Activated CD8-positive, alpha-beta T cell treated with anti-CD3 and anti-CD28 coated beads for 36 hours (primary cell): ENCODE data around the gene MYO16. TPM values are rescaled to one million over a fixed set of nuclear protein-coding genes. Genes with fewer than 3 reads are reported as not detected.

Source experiments
- ATAC-seq: fragments of 200-7000 bp; cut with Tn5 transposase; one replicate; pipeline ENCODE4 v1.10.0; 2021; ENCODE audit warnings: mild to moderate bottlenecking, moderate library complexity
- CTCF ChIA-PET: fragments of 350-600 bp; sonication (Branson Sonifier 250); formaldehyde crosslinking; loops from one replicate; lab custom pipeline; 2021; ENCODE audit warnings: antibody characterized with exemption; lab: Charles Lee
- POLR2A ChIA-PET: fragments of 350-600 bp; sonication (Branson Sonifier 250); formaldehyde crosslinking; loops from one replicate; lab custom pipeline; 2021; ENCODE audit warnings: antibody characterized with exemption; lab: Charles Lee
- DNase-seq: peaks from one replicate; pipeline ENCODE4 v3.0.0-alpha.2; 2020
- H3K27ac Mint-ChIP-seq: one replicate; pipeline ENCODE4 v1.8.0; 2021; ENCODE audit warnings: mild to moderate bottlenecking, mixed read lengths
- H3K27me3 Mint-ChIP-seq: one replicate; pipeline ENCODE4 v1.8.0; 2021; ENCODE audit warnings: mixed read lengths
- H3K36me3 Mint-ChIP-seq: one replicate; pipeline ENCODE4 v1.8.0; 2021; ENCODE audit warnings: low read depth, mixed read lengths
- H3K4me1 Mint-ChIP-seq: one replicate; pipeline ENCODE4 v1.8.0; 2021; ENCODE audit warnings: low read depth, mixed read lengths
- H3K4me3 Mint-ChIP-seq: one replicate; pipeline ENCODE4 v1.8.0; 2021; ENCODE audit warnings: mild to moderate bottlenecking, moderate library complexity, mixed read lengths
- H3K9me3 Mint-ChIP-seq: one replicate; pipeline ENCODE4 v1.8.0; 2021; ENCODE audit warnings: mixed read lengths
- intact Hi-C: fragments of 100-400 bp; cut with micrococcal nuclease; formaldehyde crosslinking; loops from one replicate; pipeline ENCODE4 v1.10.0; 2022
- total RNA-seq, 2 experiments: library from RNA; stranded (reverse); gene quantifications; one replicate each; pipeline ENCODE4 v1.2.3, GENCODE V29; 2021
- TF ChIP-seq, protein P1 (sequence below): fragments of 200-600 bp; IDR thresholded peaks from one replicate; pipeline ENCODE4 v1.8.0; 2022; ENCODE audit warnings: antibody characterized with exemption, mild to moderate bottlenecking

MYO16 gene
- total RNA-seq, 2 experiments from 2014 or later, result not detected

DNA sequence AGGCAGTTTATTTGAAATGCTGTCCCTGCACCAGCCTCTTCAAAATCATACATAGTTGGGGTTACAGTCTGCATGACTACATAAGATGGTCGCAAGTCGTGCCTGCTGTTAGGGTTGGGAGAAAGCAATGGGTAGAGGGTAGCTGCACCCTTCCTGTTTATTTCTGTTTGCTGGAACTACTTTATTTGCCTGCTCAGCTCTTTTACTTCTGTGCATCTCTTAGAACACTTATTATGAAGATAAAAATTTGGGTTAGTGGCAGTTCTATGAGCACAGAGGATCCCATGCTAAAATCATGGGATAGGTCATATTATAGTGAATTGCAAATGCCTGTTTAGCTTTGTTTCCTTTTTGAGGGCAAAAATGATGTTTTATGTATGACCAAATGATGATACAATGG lies 160.1 kb downstream of the MYO16 start:
- intact Hi-C loops, result no loop called here

DNA sequence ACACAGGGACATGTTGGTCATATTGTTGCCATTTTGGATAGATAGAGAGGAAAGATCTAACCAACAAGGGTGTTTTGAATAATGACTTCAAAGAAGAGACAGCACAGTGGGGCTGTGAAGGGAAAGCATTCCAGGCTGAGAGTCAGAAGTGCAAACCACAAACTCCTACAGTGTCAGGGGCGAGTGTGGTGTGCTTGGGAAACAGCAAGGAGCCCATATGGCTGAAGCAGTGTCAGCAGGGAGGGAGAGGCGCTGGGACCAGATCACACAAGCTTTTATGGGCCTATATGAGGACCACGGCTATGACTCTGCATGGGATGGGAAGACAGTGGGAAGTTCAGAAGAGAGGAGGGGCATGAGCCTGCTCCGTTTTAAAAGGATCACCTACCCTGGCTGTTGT lies 166.4 kb downstream of the MYO16 start:
- no peak for DNase-seq
- TF ChIP-seq, protein P1, sequence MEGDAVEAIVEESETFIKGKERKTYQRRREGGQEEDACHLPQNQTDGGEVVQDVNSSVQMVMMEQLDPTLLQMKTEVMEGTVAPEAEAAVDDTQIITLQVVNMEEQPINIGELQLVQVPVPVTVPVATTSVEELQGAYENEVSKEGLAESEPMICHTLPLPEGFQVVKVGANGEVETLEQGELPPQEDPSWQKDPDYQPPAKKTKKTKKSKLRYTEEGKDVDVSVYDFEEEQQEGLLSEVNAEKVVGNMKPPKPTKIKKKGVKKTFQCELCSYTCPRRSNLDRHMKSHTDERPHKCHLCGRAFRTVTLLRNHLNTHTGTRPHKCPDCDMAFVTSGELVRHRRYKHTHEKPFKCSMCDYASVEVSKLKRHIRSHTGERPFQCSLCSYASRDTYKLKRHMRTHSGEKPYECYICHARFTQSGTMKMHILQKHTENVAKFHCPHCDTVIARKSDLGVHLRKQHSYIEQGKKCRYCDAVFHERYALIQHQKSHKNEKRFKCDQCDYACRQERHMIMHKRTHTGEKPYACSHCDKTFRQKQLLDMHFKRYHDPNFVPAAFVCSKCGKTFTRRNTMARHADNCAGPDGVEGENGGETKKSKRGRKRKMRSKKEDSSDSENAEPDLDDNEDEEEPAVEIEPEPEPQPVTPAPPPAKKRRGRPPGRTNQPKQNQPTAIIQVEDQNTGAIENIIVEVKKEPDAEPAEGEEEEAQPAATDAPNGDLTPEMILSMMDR, result no peak
- Mint-ChIP-seq H3K4me1 (no peaks in the 10 kb centered on the region), H3K4me3 (no peak overlapping the region), H3K27me3 (no peaks in the 10 kb centered on the region), H3K36me3 (no peaks in the 10 kb centered on the region), H3K9me3 (no peaks in the 10 kb centered on the region), H3K27ac (no peak overlapping the region)
- POLR2A ChIA-PET, result no interaction called here
- no peak for ATAC-seq
- CTCF ChIA-PET, result no interaction called here
- intact Hi-C loops, result no loop called here

More for the DNA sequence above, 160.1 kb downstream of the MYO16 start:
- DNase-seq (no peak), ATAC-seq (no peak)
- no peak overlapping the region for H3K27ac Mint-ChIP-seq
- no peaks in the 10 kb centered on the region for H3K36me3 Mint-ChIP-seq
- H3K9me3 Mint-ChIP-seq, result no peaks in the 10 kb centered on the region
- no peak overlapping the region for H3K4me3 Mint-ChIP-seq
- H3K27me3 Mint-ChIP-seq, result no peaks in the 10 kb centered on the region
- ChIA-PET CTCF (no interaction called here), POLR2A (no interaction called here)
- TF ChIP-seq, protein P1, result no peak
- H3K4me1 Mint-ChIP-seq, result no peaks in the 10 kb centered on the region

DNA sequence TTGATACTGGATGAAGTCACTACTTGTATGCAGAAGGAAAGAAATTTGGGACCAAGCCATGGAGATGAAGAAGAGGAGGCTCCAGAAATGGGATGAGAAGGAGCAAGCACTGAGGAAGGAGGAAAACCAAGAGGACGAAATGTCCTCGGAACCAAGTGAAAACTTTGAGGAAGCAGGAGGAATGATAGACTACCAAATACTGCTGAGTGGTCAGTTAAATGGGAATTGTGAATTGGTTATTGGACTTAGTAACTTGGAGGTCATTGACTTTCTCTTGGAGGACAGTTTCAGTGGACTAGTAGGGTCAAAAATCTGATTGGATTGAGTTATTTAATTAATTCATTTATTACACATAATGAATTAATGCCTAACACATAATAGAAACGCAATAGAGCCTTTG lies 167.9 kb downstream of the MYO16 start:
- intact Hi-C loops, result no loop called here
- DNase-seq, result no peak
- ATAC-seq, result no peak
- POLR2A ChIA-PET, result no interaction called here
- no peaks in the 10 kb centered on the region for H3K9me3 Mint-ChIP-seq
- H3K27me3 Mint-ChIP-seq, result no peaks in the 10 kb centered on the region
- CTCF ChIA-PET, result no interaction called here
- H3K4me3 Mint-ChIP-seq, result no peak overlapping the region
- H3K36me3 Mint-ChIP-seq, result no peaks in the 10 kb centered on the region
- TF ChIP-seq, protein P1, result no peak
- no peaks in the 10 kb centered on the region for H3K4me1 Mint-ChIP-seq
- H3K27ac Mint-ChIP-seq, result no peak overlapping the region

DNA sequence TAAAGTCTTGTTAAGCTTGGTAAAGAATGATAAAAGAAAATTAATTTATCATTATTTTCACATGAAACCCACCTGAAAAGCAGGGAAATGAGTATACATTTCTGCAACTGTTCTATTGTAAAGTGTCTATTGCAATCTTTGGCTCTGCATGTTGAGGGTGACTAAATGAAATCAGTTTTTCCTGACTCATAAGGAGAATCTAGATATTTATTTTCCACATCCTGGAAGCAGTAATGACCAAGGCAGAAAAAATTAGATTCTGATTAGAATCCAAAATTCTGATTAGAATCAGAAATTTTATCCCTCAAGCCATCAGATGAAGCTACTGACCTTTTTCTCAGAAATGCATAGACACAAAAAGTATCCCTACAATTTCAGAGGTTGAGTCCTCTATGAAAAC lies 178.4 kb downstream of the MYO16 start:
- POLR2A ChIA-PET, result interaction anchor here (0.7 kb wide), 1 partner anchor 29 kb away, joined by 3 read pairs; no protein-coding TSS in a partner anchor
- no peak overlapping the region for H3K4me3 Mint-ChIP-seq

DNA sequence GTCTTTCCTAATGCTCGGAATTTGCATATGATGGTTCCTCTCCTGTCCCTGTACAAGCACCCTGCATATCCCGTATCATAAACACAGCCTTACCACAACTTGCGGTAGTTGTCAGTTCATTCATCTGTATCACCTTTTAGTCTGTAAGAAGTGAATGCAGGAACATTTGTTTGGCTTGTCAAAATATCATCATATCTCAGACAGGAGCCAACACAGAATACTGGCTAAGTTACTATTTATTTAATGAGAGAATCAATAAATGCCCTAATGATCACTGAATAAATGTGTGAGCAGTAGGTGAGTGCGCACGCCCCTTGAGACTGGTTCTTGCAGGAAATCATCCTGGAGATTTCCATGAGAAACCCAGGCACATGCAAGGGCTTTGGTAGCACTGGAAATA lies 182.8 kb downstream of the MYO16 start:
- ChIA-PET POLR2A (no interaction called here), CTCF (no interaction called here)
- Mint-ChIP-seq H3K27ac (no peak overlapping the region), H3K9me3 (no peaks in the 10 kb centered on the region), H3K27me3 (no peaks in the 10 kb centered on the region), H3K4me3 (no peak overlapping the region), H3K4me1 (no peaks in the 10 kb centered on the region), H3K36me3 (no peaks in the 10 kb centered on the region)
- TF ChIP-seq, protein P1, result no peak
- DNase-seq (no peak), ATAC-seq (no peak)
- intact Hi-C loops, result no loop called here

More for the DNA sequence above, 178.4 kb downstream of the MYO16 start:
- H3K27me3 Mint-ChIP-seq, result no peaks in the 10 kb centered on the region
- H3K4me1 Mint-ChIP-seq, result no peaks in the 10 kb centered on the region
- no peak for ATAC-seq
- TF ChIP-seq, protein P1, result no peak
- no peaks in the 10 kb centered on the region for H3K9me3 Mint-ChIP-seq
- no peak overlapping the region for H3K27ac Mint-ChIP-seq
- CTCF ChIA-PET, result no interaction called here
- no peak for DNase-seq
- H3K36me3 Mint-ChIP-seq, result no peaks in the 10 kb centered on the region
- intact Hi-C loops, result no loop called here
